NB4 (cell line): ENCODE data around the gene CAMTA1.

Source experiments
- CTCF ChIP-seq: IDR thresholded peaks from one replicate; pipeline ENCODE4 v1.5.1; 2012; ENCODE audit warnings: low read depth, low read length
- MAX ChIP-seq: IDR thresholded peaks from 2 replicates; pipeline ENCODE4 v1.6.1; 2011; ENCODE audit warnings: low read depth, low read length
- MYC ChIP-seq: IDR thresholded peaks from 2 replicates; pipeline ENCODE4 v1.6.1; 2011; ENCODE audit warnings: low read depth, low read length
- POLR2A ChIP-seq: IDR thresholded peaks from 2 replicates; pipeline ENCODE4 v1.6.1; 2011; ENCODE audit warnings: mild to moderate bottlenecking; ENCODE audit not compliant: insufficient read length; ENCODE audit errors: extremely low read depth

GRCh38 chr1:7380712-7381111, 595.5 kb downstream of the CAMTA1 start:
- TF ChIP-seq CTCF (no peak), MAX (no peak), POLR2A (no peak), MYC (no peak)
